Smooth muscle cell (in vitro differentiated cells): ENCODE data around the gene PALM2AKAP2. TPM values are rescaled to one million over a fixed set of nuclear protein-coding genes. Genes with fewer than 3 reads are reported as not detected.

Experiments used
- DNase-seq: peaks from one replicate; lab custom pipeline; 2025; ENCODE audit not compliant: unreplicated experiment; lab: John Stamatoyannopoulos, UW
- H2AFZ ChIP-seq: fragments of 200-600 bp; sonication (generic); 2 replicates; pipeline ENCODE4 v1.6.0; 2016; ENCODE audit warnings: antibody characterized with exemption, low read depth, mild to moderate bottlenecking
- H3F3A ChIP-seq: fragments of 200-600 bp; sonication (generic); 2 replicates; pipeline ENCODE4 v1.6.0; 2017; ENCODE audit warnings: antibody characterized with exemption, low read depth
- H3K27ac ChIP-seq: fragments of 200-600 bp; sonication (generic); 2 replicates; pipeline ENCODE4 v1.5.1; 2016; ENCODE audit warnings: low read depth, mild to moderate bottlenecking
- H3K27me3 ChIP-seq: fragments of 200-600 bp; sonication (generic); 2 replicates; pipeline ENCODE4 v1.6.1; 2016; ENCODE audit warnings: low read depth, mild to moderate bottlenecking
- H3K36me3 ChIP-seq: fragments of 200-600 bp; sonication (generic); 2 replicates; pipeline ENCODE4 v1.5.1; 2016; ENCODE audit warnings: low read depth
- H3K4me1 ChIP-seq: fragments of 200-600 bp; sonication (generic); 2 replicates; pipeline ENCODE4 v1.5.1; 2016; ENCODE audit warnings: low read depth
- H3K4me2 ChIP-seq: fragments of 200-600 bp; sonication (generic); 2 replicates; pipeline ENCODE4 v1.6.0; 2016; ENCODE audit warnings: mild to moderate bottlenecking
- H3K4me3 ChIP-seq: fragments of 200-600 bp; sonication (generic); 2 replicates; pipeline ENCODE4 v1.5.1; 2016; ENCODE audit warnings: mild to moderate bottlenecking
- H3K79me2 ChIP-seq: fragments of 200-600 bp; sonication (generic); 2 replicates; pipeline ENCODE4 v1.6.0; 2016; ENCODE audit warnings: low read depth, mild to moderate bottlenecking
- H3K9ac ChIP-seq: fragments of 200-600 bp; sonication (generic); 2 replicates; pipeline ENCODE4 v1.6.0; 2016; ENCODE audit warnings: low read depth
- H3K9me3 ChIP-seq: fragments of 200-600 bp; sonication (generic); replicated peaks from 2 replicates; pipeline ENCODE4 v1.5.1; 2016; ENCODE audit warnings: low read depth
- H4K20me1 ChIP-seq: fragments of 200-600 bp; sonication (generic); 2 replicates; pipeline ENCODE4 v1.6.0; 2016; ENCODE audit warnings: low read depth
- CTCF ChIP-seq: fragments of 200-600 bp; sonication (generic); IDR thresholded peaks from 2 replicates; pipeline ENCODE4 v1.5.1; 2017; ENCODE audit warnings: borderline replicate concordance, mild to moderate bottlenecking, antibody characterized with exemption; ENCODE audit not compliant: insufficient read depth, poor library complexity, severe bottlenecking
- WGBS: methylation state at CpG from one replicate; pipeline ENCODE4 v1.1.7; 2016; ENCODE audit warnings: low lambda C conversion rate; 5-methylcytosine and 5-hydroxymethylcytosine counted together
- polyA plus RNA-seq: library from polyadenylated mRNA; unstranded; fragments of >200 nt; fragmentation: Nextera tagmentation; extraction: Ambion mirVana; gene quantifications from 2 replicates; pipeline ENCODE4 v1.2.1, GENCODE V29; 2016
- total RNA-seq: library from RNA; depleted of rRNA; stranded (reverse); fragments of >200 nt; gene quantifications from 2 replicates; pipeline ENCODE4 v1.2.3, GENCODE V29; 2014

The PALM2AKAP2 gene
- total and polyA plus RNA-seq, 2 experiments from 2014 or later = 5.8 to 9.3 TPM

- H3K36me3 ChIP-seq = no peaks in the 10 kb centered on the region
- no peak for DNase-seq
- no peaks in the 10 kb centered on the region for H4K20me1 ChIP-seq
- H3K9ac ChIP-seq = no peak overlapping the region
- no peak overlapping the region for H3K4me3 ChIP-seq
- peaks cover 12% of the 10 kb centered on the region for H3K4me1 ChIP-seq
- H3F3A ChIP-seq = peaks cover 10% of the 10 kb centered on the region
- H2AFZ ChIP-seq = no peak overlapping the region
- no peaks in the 10 kb centered on the region for H3K9me3 ChIP-seq
- 100% methylated on average over 1 of the region's 1 CpG for WGBS
- no peak overlapping the region for H3K27ac ChIP-seq
- no peak for TF ChIP-seq CTCF
- H3K27me3 ChIP-seq = no peaks in the 10 kb centered on the region
- peaks cover 31% of the 10 kb centered on the region for H3K79me2 ChIP-seq
- no peak overlapping the region for H3K4me2 ChIP-seq
Observed at GRCh38 chr9:109811876-109812275, 31.9 kb downstream of the PALM2AKAP2 start.

DNA sequence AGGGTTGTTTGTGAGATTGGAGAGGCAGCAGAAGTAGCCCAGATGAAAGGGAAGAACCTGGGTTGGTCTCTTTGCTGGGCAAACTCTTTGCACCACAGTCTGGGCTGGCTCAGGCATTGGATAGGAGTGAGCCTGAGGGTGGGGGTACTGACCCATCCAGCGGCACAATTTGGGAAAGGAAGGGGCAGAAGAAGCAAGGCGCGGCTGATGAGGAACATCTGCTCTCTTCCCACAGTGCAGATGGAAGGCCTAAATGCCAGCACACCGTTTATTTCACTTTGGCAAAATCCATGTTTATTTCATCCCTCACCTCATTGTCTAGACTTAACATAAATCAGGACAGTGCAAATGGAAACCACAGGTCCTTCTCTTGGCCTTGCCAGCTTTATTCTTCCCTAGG lies 32.3 kb downstream of the PALM2AKAP2 start:
- no peak overlapping the region for H3K4me2 ChIP-seq
- H3K36me3 ChIP-seq = no peaks in the 10 kb centered on the region
- H3K4me1 ChIP-seq = peaks cover 16% of the 10 kb centered on the region
- no peak overlapping the region for H3K4me3 ChIP-seq
- no peak for DNase-seq
- H3K9ac ChIP-seq = no peak overlapping the region
- H3K9me3 ChIP-seq = no peaks in the 10 kb centered on the region
- TF ChIP-seq CTCF = no peak
- no peak overlapping the region for H2AFZ ChIP-seq
- peaks cover 14% of the 10 kb centered on the region for H3F3A ChIP-seq
- WGBS = 94% methylated on average over 4 of the region's 4 CpGs
- H3K27me3 ChIP-seq = no peaks in the 10 kb centered on the region
- H4K20me1 ChIP-seq = no peaks in the 10 kb centered on the region
- no peak overlapping the region for H3K27ac ChIP-seq
- H3K79me2 ChIP-seq = peaks cover 30% of the 10 kb centered on the region

DNA sequence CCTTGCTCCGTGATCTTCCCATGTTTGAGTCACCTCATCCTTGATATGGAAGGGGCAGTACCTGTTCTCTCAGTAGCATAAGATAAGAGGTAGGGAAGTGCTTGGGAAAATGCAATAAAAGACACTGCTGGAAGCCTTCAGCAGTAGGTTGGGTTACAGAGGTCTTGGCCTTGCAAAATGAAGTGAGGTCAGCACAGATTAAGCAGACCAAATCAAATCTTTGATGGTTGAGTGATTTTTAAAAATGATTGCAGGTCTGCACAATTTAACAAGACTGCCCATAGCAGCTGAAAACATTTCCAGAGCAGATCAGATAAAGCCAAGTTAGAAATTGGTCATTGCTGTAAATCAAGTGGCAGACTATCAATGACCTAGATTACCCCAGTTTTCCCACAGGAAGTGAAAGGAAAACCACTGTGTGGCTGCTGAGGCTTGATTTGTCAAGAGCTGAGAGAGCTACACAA lies 32.9 kb downstream of the PALM2AKAP2 start:
- Histone ChIP-seq H3K4me1 (peaks cover 21% of the 10 kb centered on the region), H3K27ac (no peak overlapping the region), H2AFZ (no peak overlapping the region), H3K9me3 (no peaks in the 10 kb centered on the region), H3K79me2 (peaks cover 24% of the 10 kb centered on the region), H3K4me2 (no peak overlapping the region), H3K36me3 (no peaks in the 10 kb centered on the region), H3F3A (peaks cover 18% of the 10 kb centered on the region), H4K20me1 (no peaks in the 10 kb centered on the region), H3K4me3 (no peak overlapping the region), H3K9ac (no peak overlapping the region), H3K27me3 (no peaks in the 10 kb centered on the region)
- no peak for DNase-seq
- TF ChIP-seq CTCF = no peak
- 89% methylated on average over 1 of the region's 1 CpG for WGBS

- Histone ChIP-seq H3K9me3 (no peaks in the 10 kb centered on the region), H3K27me3 (no peaks in the 10 kb centered on the region), H3K4me3 (no peak overlapping the region), H3K79me2 (peaks cover 22% of the 10 kb centered on the region), H3F3A (peaks cover 18% of the 10 kb centered on the region), H2AFZ (no peak overlapping the region), H3K9ac (no peak overlapping the region), H3K4me2 (no peak overlapping the region), H3K36me3 (no peaks in the 10 kb centered on the region), H4K20me1 (no peaks in the 10 kb centered on the region), H3K4me1 (peaks cover 21% of the 10 kb centered on the region), H3K27ac (no peak overlapping the region)
- WGBS = 59% methylated on average over 4 of the region's 4 CpGs
- no peak for DNase-seq
- no peak for TF ChIP-seq CTCF
Observed at GRCh38 chr9:109813303-109813702, 33.3 kb downstream of the PALM2AKAP2 start.
